GM23338 (cell line): ENCODE measurements around the gene KIF3C. TPM values are rescaled to one million over a fixed set of nuclear protein-coding genes. Genes with fewer than 3 reads are reported as not detected.

ENCODE experiments used
- ATAC-seq: fragments of 200-7000 bp; cut with Tn5 transposase; 3 replicates; pipeline ENCODE4 v1.9.1; 2020
- DNase-seq: peaks from one replicate; pipeline ENCODE4 v3.0.0-alpha.2; 2015; ENCODE audit warnings: low spot score
- H2AFZ ChIP-seq: fragments of 200-600 bp; sonication (generic); 2 replicates; pipeline ENCODE4 v1.8.0; 2016; ENCODE audit warnings: antibody characterized with exemption, mild to moderate bottlenecking, moderate library complexity
- H3F3A ChIP-seq: fragments of 200-600 bp; sonication (generic); replicated peaks from 2 replicates; pipeline ENCODE4 v1.8.0; 2017; ENCODE audit warnings: antibody characterized with exemption, mixed run types, low read depth
- H3K27ac ChIP-seq: fragments of 200-600 bp; sonication (generic); 2 replicates; pipeline ENCODE4 v1.6.1; 2016; ENCODE audit warnings: low read depth
- H3K27me3 ChIP-seq: fragments of 200-600 bp; sonication (generic); 2 replicates; pipeline ENCODE4 v1.8.0; 2016; ENCODE audit warnings: mild to moderate bottlenecking, mixed run types, moderate library complexity; ENCODE audit not compliant: insufficient read depth
- H3K36me3 ChIP-seq: fragments of 200-600 bp; sonication (generic); 2 replicates; pipeline ENCODE4 v1.8.0; 2016; ENCODE audit warnings: mild to moderate bottlenecking; ENCODE audit not compliant: insufficient read depth
- H3K4me1 ChIP-seq: fragments of 200-600 bp; sonication (generic); 2 replicates; pipeline ENCODE4 v1.8.0; 2016; ENCODE audit warnings: mild to moderate bottlenecking, moderate library complexity; ENCODE audit not compliant: insufficient read depth
- H3K4me2 ChIP-seq: fragments of 200-600 bp; sonication (generic); 2 replicates; pipeline ENCODE4 v1.7.1; 2017; ENCODE audit warnings: mixed run types
- H3K4me3 ChIP-seq: fragments of 200-600 bp; sonication (generic); 2 replicates; pipeline ENCODE4 v1.6.1; 2016; ENCODE audit warnings: mixed run types
- H3K79me2 ChIP-seq: fragments of 200-600 bp; sonication (generic); replicated peaks from 2 replicates; pipeline ENCODE4 v1.8.0; 2017; ENCODE audit warnings: mild to moderate bottlenecking; ENCODE audit not compliant: insufficient read depth
- H3K9me2 ChIP-seq: fragments of 200-600 bp; sonication (generic); 2 replicates; pipeline ENCODE4 v1.8.0; 2017; ENCODE audit not compliant: insufficient read depth
- H4K20me1 ChIP-seq: fragments of 200-600 bp; sonication (generic); replicated peaks from 2 replicates; pipeline ENCODE4 v1.8.0; 2017; ENCODE audit warnings: mild to moderate bottlenecking; ENCODE audit not compliant: insufficient read depth
- H3K27ac Mint-ChIP-seq: 2 replicates; pipeline ENCODE4 v1.8.0; 2020; ENCODE audit warnings: inconsistent platforms, mild to moderate bottlenecking, moderate library complexity, mixed read lengths
- H3K27me3 Mint-ChIP-seq: 3 replicates; pipeline ENCODE4 v1.8.0; 2022; ENCODE audit warnings: low read depth, mild to moderate bottlenecking, moderate library complexity, mixed read lengths, inconsistent platforms; ENCODE audit not compliant: insufficient read depth, poor library complexity
- H3K36me3 Mint-ChIP-seq: 3 replicates; pipeline ENCODE4 v1.8.0; 2021; ENCODE audit warnings: low read depth, mild to moderate bottlenecking, inconsistent platforms, moderate library complexity, mixed read lengths
- H3K4me1 Mint-ChIP-seq: 3 replicates; pipeline ENCODE4 v1.8.0; 2020; ENCODE audit warnings: mild to moderate bottlenecking, inconsistent platforms, mixed read lengths
- H3K4me3 Mint-ChIP-seq: 3 replicates; pipeline ENCODE4 v1.8.0; 2021; ENCODE audit warnings: moderate library complexity, mild to moderate bottlenecking, inconsistent platforms, mixed read lengths
- H3K9me3 Mint-ChIP-seq: 3 replicates; pipeline ENCODE4 v1.8.0; 2020; ENCODE audit warnings: moderate library complexity, mild to moderate bottlenecking, inconsistent platforms, mixed read lengths
- ETS1 ChIP-seq: IDR thresholded peaks from 2 replicates; pipeline ENCODE4 v1.6.1; 2016; ENCODE audit warnings: antibody characterized with exemption
- EZH2 ChIP-seq: fragments of 200-600 bp; sonication (generic); IDR thresholded peaks from one replicate; pipeline ENCODE4 v1.8.0; 2017; ENCODE audit warnings: antibody characterized with exemption, mild to moderate bottlenecking, low read depth; ENCODE audit not compliant: unreplicated experiment
- EZH2phosphoT487 ChIP-seq: fragments of 200-600 bp; sonication (generic); IDR thresholded peaks from one replicate; pipeline ENCODE4 v1.8.1; 2018; ENCODE audit warnings: antibody characterized with exemption; ENCODE audit not compliant: unreplicated experiment
- JUNB ChIP-seq: IDR thresholded peaks from one replicate; pipeline ENCODE4 v1.6.1; 2016; ENCODE audit warnings: antibody characterized with exemption; ENCODE audit not compliant: unreplicated experiment
- NANOG ChIP-seq: IDR thresholded peaks from 2 replicates; pipeline ENCODE4 v1.6.1; 2016; ENCODE audit warnings: antibody characterized with exemption, borderline replicate concordance
- POLR2AphosphoS5 ChIP-seq: IDR thresholded peaks from 2 replicates; pipeline ENCODE4 v1.6.1; 2016; ENCODE audit warnings: antibody characterized with exemption, low read depth
- REST ChIP-seq: IDR thresholded peaks from one replicate; pipeline ENCODE4 v1.6.1; 2018; ENCODE audit warnings: antibody characterized with exemption; ENCODE audit not compliant: unreplicated experiment
- STAT1 ChIP-seq: IDR thresholded peaks from one replicate; pipeline ENCODE4 v1.6.1; 2016; ENCODE audit warnings: antibody characterized with exemption; ENCODE audit not compliant: unreplicated experiment
- ZNF114 ChIP-seq: fragments of 250-450 bp; sonication (Bioruptor Pico); IDR thresholded peaks from 2 replicates; pipeline ENCODE4 v1.5.0; 2020; ENCODE audit warnings: mild to moderate bottlenecking, moderate library complexity
- ZNF331 ChIP-seq: fragments of 250-450 bp; sonication (Bioruptor Pico); IDR thresholded peaks from 2 replicates; pipeline ENCODE4 v1.5.0; 2020; ENCODE audit warnings: low read depth, mild to moderate bottlenecking, moderate library complexity
- polyA plus RNA-seq: library from polyadenylated mRNA; unstranded; fragments of >200 nt; fragmentation: Nextera tagmentation; extraction: Ambion mirVana; gene quantifications from 2 replicates; pipeline ENCODE4 v1.2.1, GENCODE V29; 2016
- total RNA-seq: library from RNA; depleted of rRNA; stranded (reverse); fragments of >200 nt; shearing (Covaris generic); gene quantifications from 2 replicates; pipeline ENCODE4 v1.2.3, GENCODE V29; 2014
- TF ChIP-seq, protein P1 (sequence below): fragments of 250-450 bp; sonication (Bioruptor Pico); IDR thresholded peaks from 2 replicates; pipeline ENCODE4 v1.5.0; 2020; ENCODE audit warnings: mild to moderate bottlenecking, moderate library complexity

The KIF3C gene
- total and polyA plus RNA-seq, 2 experiments from 2014 or later = 14.9 to 40.0 TPM

DNA sequence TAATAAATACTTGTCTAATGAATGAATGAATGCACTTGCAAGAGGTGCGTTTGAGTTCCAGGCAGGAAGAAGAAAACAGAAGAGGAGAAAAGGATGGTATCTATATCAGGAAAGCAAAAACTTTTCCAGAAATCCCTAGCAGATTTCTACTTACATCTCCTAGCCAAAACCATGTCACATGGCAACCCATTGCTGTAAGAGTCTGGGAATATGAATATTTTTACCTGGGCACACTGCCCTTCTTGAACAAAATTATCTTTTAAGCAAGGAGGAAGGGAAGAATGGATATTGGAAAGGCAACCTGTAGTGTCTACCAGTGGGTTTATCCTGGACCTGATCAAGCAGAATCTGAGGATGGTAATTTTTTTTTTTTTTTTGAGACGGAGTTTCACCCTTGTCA lies 59.8 kb downstream of the KIF3C start:
- no peaks in the 10 kb centered on the region for H4K20me1 ChIP-seq
- H3K79me2 ChIP-seq = no peaks in the 10 kb centered on the region
- ATAC-seq = no peak
- DNase-seq = no peak
- no peak overlapping the region for H3K27ac ChIP-seq
- H2AFZ ChIP-seq = no peak overlapping the region
- H3K9me2 ChIP-seq = no peaks in the 10 kb centered on the region
- H3F3A ChIP-seq = no peaks in the 10 kb centered on the region
- no peaks in the 10 kb centered on the region for H3K27me3 ChIP-seq
- Mint-ChIP-seq H3K27ac (no peak overlapping the region), H3K4me3 (no peak overlapping the region), H3K9me3 (no peaks in the 10 kb centered on the region), H3K27me3 (peaks cover 2% of the 10 kb centered on the region), H3K4me1 (no peaks in the 10 kb centered on the region), H3K36me3 (peaks cover 11% of the 10 kb centered on the region; the same call in 2 of the 3 replicates)
- H3K4me2 ChIP-seq = no peak overlapping the region
- H3K4me3 ChIP-seq = no peak overlapping the region
- H3K4me1 ChIP-seq = no peaks in the 10 kb centered on the region
- no peak for TF ChIP-seq EZH2
- TF ChIP-seq JUNB = no peak
- TF ChIP-seq ZNF331 = no peak
- TF ChIP-seq ETS1 = no peak
- TF ChIP-seq NANOG = no peak
- TF ChIP-seq REST = no peak
- no peak for TF ChIP-seq ZNF114 (CRISPR knock-in tag)
- TF ChIP-seq EZH2phosphoT487 = no peak
- no peaks in the 10 kb centered on the region for H3K36me3 ChIP-seq

GRCh38 chr2:25920786-25921415 lies 61.4 kb downstream of the KIF3C start:
- H3K27me3 Mint-ChIP-seq = peaks cover 5% of the 10 kb centered on the region
- H3K36me3 Mint-ChIP-seq = no peaks in the 10 kb centered on the region
- peak; percentile 48 for DNase-seq
- peak; percentile 95 for ATAC-seq
- Histone ChIP-seq H3K4me1 (no peaks in the 10 kb centered on the region), H3K27me3 (no peaks in the 10 kb centered on the region), H3F3A (no peaks in the 10 kb centered on the region), H2AFZ (peak overlapping the region; percentile 18; the same call in 1 of the 2 replicates), H3K4me2 (no peak overlapping the region), H4K20me1 (no peaks in the 10 kb centered on the region), H3K27ac (no peak overlapping the region), H3K9me2 (no peaks in the 10 kb centered on the region), H3K79me2 (no peaks in the 10 kb centered on the region), H3K36me3 (no peaks in the 10 kb centered on the region), H3K4me3 (no peak overlapping the region)
- no peak overlapping the region for H3K27ac Mint-ChIP-seq
- no peaks in the 10 kb centered on the region for H3K9me3 Mint-ChIP-seq
- peaks cover 2% of the 10 kb centered on the region; the same call in 2 of the 3 replicates for H3K4me1 Mint-ChIP-seq
- no peak overlapping the region for H3K4me3 Mint-ChIP-seq
- TF ChIP-seq, protein P1, sequence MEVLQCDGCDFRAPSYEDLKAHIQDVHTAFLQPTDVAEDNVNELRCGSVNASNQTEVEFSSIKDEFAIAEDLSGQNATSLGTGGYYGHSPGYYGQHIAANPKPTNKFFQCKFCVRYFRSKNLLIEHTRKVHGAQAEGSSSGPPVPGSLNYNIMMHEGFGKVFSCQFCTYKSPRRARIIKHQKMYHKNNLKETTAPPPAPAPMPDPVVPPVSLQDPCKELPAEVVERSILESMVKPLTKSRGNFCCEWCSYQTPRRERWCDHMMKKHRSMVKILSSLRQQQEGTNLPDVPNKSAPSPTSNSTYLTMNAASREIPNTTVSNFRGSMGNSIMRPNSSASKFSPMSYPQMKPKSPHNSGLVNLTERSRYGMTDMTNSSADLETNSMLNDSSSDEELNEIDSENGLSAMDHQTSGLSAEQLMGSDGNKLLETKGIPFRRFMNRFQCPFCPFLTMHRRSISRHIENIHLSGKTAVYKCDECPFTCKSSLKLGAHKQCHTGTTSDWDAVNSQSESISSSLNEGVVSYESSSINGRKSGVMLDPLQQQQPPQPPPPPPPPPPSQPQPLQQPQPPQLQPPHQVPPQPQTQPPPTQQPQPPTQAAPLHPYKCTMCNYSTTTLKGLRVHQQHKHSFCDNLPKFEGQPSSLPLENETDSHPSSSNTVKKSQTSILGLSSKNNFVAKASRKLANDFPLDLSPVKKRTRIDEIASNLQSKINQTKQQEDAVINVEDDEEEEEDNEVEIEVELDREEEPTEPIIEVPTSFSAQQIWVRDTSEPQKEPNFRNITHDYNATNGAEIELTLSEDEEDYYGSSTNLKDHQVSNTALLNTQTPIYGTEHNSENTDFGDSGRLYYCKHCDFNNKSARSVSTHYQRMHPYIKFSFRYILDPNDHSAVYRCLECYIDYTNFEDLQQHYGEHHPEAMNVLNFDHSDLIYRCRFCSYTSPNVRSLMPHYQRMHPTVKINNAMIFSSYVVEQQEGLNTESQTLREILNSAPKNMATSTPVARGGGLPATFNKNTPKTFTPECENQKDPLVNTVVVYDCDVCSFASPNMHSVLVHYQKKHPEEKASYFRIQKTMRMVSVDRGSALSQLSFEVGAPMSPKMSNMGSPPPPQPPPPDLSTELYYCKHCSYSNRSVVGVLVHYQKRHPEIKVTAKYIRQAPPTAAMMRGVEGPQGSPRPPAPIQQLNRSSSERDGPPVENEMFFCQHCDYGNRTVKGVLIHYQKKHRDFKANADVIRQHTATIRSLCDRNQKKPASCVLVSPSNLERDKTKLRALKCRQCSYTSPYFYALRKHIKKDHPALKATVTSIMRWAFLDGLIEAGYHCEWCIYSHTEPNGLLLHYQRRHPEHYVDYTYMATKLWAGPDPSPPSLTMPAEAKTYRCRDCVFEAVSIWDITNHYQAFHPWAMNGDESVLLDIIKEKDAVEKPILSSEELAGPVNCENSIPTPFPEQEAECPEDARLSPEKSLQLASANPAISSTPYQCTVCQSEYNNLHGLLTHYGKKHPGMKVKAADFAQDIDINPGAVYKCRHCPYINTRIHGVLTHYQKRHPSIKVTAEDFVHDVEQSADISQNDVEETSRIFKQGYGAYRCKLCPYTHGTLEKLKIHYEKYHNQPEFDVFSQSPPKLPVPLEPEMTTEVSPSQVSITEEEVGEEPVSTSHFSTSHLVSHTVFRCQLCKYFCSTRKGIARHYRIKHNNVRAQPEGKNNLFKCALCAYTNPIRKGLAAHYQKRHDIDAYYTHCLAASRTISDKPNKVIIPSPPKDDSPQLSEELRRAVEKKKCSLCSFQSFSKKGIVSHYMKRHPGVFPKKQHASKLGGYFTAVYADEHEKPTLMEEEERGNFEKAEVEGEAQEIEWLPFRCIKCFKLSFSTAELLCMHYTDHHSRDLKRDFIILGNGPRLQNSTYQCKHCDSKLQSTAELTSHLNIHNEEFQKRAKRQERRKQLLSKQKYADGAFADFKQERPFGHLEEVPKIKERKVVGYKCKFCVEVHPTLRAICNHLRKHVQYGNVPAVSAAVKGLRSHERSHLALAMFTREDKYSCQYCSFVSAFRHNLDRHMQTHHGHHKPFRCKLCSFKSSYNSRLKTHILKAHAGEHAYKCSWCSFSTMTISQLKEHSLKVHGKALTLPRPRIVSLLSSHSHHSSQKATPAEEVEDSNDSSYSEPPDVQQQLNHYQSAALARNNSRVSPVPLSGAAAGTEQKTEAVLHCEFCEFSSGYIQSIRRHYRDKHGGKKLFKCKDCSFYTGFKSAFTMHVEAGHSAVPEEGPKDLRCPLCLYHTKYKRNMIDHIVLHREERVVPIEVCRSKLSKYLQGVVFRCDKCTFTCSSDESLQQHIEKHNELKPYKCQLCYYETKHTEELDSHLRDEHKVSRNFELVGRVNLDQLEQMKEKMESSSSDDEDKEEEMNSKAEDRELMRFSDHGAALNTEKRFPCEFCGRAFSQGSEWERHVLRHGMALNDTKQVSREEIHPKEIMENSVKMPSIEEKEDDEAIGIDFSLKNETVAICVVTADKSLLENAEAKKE = no peak
- TF ChIP-seq POLR2AphosphoS5 (no peak), STAT1 (no peak), ETS1 (no peak)
